Measurements from ENCODE around the gene RFC4.

The RFC4 gene

DNA sequence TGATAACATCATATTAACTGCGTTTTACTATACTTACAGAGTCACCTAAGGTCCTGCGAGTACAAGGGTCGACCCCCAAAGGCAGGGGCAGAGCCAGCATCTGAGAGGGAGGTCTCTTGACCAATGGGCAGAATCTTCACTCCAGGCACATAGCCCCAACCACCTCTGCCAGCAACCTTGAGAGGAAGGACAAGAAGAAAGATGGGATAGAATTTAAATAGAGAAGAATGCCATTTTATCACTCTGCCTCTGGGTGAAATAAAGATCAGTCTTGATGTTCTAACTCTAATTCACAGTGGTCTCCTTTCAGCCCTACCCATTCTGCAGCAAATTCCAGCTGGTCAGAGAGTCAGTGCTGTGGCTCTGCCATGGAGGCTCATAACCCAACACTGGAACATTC, 62.6 kb downstream of the RFC4 start:
- no peak for DNase-seq

GRCh38 chr3:186742618-186743380, 63.5 kb downstream of the RFC4 start:
- DNase-seq, result no peak

Measured in stimulated activated naive CD4-positive, alpha-beta T cell (primary cell).